ENCODE results near the gene STAT3. TPM values are rescaled to one million over a fixed set of nuclear protein-coding genes. Genes with fewer than 3 reads are reported as not detected.

The STAT3 gene
- total RNA-seq, 1 donor = 137 TPM

DNA sequence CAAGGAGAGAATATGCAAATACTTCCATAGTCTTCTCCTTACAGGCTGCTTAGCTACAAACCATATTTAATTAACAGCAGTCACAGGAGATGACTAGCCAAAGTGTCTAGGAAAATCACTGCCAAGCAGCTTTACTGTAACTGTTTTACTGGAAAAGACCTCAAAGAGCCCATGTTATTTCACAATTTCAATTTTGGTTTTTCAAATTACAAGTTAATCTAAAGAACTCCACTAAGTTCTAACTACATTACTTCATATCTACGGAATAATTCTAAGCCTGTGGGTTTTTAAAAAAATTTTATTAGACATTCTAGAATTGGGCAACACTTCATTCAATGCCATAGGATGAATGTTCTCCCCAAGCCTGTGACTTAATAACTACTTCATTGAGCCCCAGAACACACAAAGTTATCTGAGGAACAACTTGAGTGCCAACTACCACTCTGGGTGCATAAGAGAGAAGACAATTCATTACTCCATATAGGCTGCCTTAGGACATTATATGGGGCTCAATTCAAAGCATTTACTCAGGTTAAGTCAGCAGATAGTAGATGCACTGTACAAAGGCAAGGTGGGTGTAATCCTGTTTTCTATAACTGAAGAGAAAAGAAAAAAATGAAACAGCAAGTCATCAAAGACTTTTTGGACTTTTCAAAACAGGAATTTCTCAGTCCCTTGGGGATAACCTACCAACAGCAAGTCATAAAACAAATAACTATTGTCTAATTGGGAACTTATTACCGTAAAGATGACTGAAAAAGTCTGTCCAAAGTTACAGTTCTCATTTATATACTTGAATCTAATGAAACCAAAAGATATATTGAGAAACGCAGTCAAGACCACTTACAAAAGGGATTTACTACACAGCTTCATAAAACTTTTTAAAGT lies 33.0 kb downstream of the STAT3 start:
- DNase-seq (ENCODE audit: low read depth in 2 of 3, low spot score in 2 of 3) = no peak

DNA sequence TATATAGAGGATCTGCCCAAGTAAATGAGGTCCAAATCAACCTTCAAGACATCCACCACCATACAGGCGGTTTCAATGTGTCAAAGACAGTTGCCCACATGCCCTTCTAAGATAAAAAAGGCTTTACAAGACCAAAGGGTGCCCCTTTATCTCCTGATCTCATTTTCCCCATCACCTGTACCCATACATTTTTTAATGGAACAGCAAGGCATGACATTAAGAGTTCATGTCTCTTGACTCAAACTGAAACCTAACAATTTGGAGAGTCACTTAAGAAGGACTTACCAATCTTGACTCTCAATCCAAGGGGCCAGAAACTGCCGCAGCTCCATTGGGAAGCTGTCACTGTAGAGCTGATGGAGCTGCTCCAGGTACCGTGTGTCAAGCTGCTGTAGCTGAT lies 40.1 kb downstream of the STAT3 start:
- no peak for DNase-seq (ENCODE audit: low read depth in 2 of 3, low spot score in 2 of 3)

- DNase-seq (ENCODE audit: low read depth in 2 of 3, low spot score in 2 of 3) = no peak
Measured at GRCh38 chr17:42347606-42348005, 40.6 kb downstream of the STAT3 start.

GRCh38 chr17:42347198-42347597 lies 41.0 kb downstream of the STAT3 start:
- no peak for DNase-seq (ENCODE audit: low read depth in 2 of 3, low spot score in 2 of 3)

- no peak for DNase-seq (ENCODE audit: low read depth in 2 of 3, low spot score in 2 of 3)
Measured at GRCh38 chr17:42346481-42346880, 41.8 kb downstream of the STAT3 start.

DNA sequence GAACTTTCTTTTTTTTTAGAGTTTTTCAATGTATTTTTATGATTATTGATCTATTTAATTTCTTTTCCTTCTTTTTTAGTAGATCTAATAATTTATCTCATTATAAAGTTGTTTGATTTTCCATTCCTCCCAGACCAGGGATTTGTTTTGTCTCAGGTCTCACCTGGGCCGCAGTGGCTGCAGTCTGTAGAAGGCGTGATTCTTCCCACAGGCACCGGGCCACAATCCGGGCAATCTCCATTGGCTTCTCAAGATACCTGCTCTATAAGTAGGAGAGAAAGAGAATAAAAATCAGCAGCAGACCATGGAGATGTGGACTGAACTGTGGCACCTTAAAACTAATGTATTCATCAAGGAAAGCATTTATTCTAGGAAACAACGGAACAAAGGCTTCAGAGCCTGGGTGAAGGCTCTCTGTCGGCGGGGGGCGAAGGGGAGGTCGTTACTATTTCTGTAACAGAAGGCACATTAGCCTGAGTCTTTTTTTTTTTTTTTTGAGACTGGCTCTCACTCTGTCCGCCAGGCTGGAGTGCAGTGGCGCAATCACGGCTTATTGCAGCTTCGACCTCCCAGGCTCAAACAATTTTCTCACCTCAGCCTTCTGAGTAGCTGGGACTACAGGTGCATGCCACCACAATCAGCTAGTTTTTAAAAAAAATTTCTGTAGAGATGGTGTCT lies 42.7 kb downstream of the STAT3 start:
- no peak for DNase-seq (ENCODE audit: low read depth in 2 of 3, low spot score in 2 of 3)

- DNase-seq (ENCODE audit: low read depth in 2 of 3, low spot score in 2 of 3) = peak in 1 of 3 donors; percentile 16
Measured at GRCh38 chr17:42342242-42343008, 45.8 kb downstream of the STAT3 start.

DNA sequence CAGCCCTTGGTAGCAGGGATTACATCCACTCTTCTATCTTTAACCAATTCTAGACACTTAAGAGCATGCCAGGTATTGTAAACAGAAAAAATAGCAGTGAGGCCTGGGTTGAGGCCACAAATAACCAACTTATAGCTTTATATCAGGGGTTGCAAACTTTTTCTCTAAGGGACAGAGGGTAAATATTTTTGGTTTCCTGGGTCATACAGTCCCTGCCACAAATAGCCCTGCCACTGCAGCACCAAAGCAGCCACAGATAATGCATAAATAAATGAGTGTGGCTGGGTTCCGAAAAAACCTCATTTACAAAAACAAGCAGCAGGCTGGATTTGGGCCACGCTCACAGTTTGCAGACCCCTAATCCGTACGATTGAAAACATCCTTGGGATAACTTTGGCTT lies 46.7 kb downstream of the STAT3 start:
- DNase-seq (ENCODE audit: low read depth in 2 of 3, low spot score in 2 of 3) = no peak

- no peak for DNase-seq (ENCODE audit: low read depth in 2 of 3, low spot score in 2 of 3)
Measured at GRCh38 chr17:42340691-42341127, 47.5 kb downstream of the STAT3 start.

DNA sequence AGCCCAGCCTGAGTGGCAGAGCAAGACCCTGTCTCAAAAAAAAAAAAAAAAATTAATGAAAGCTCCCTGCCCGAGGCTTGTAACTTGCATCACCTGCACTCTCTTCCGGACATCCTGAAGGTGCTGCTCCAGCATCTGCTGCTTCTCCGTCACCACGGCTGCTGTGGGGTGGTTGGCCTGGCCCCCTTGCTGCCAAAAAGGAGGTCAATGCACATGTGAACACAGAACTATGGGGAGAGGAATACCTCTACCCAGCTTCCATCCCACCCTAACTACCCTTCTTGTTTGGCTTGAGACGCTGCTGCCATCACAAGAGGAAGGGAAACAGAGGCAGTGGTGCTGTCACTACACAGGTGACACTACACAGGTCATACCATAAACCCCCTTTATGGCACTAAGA lies 49.0 kb downstream of the STAT3 start:
- no peak for DNase-seq (ENCODE audit: low read depth in 2 of 3, low spot score in 2 of 3)

GRCh38 chr17:42338427-42338985 lies 49.7 kb downstream of the STAT3 start:
- no peak for DNase-seq (ENCODE audit: low read depth in 2 of 3, low spot score in 2 of 3)

DNA sequence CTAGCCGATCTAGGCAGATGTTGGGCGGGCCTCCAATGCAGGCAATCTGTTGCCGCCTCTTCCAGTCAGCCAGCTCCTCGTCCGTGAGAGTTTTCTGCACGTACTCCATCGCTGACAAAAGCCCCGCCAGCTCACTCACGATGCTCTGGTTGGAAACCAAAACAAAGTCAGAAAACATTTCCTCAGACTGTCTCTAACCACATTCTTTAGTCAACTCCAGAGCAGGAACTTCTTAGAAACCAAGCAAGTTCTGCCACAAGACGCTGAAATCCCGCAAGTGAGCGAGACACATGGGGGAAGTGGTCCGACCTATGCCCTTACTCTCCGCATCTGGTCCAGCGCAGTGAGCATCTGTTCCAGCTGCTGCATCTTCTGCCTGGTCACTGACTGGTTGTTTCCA lies 50.8 kb downstream of the STAT3 start:
- peak in 2 of 3 donors; percentile 36 to 47 for DNase-seq (ENCODE audit: low read depth in 2 of 3, low spot score in 2 of 3)

- peak in 1 of 3 donors; percentile 26 for DNase-seq (ENCODE audit: low read depth in 2 of 3, low spot score in 2 of 3)
Measured at GRCh38 chr17:42334677-42335076, 53.6 kb downstream of the STAT3 start.

DNA sequence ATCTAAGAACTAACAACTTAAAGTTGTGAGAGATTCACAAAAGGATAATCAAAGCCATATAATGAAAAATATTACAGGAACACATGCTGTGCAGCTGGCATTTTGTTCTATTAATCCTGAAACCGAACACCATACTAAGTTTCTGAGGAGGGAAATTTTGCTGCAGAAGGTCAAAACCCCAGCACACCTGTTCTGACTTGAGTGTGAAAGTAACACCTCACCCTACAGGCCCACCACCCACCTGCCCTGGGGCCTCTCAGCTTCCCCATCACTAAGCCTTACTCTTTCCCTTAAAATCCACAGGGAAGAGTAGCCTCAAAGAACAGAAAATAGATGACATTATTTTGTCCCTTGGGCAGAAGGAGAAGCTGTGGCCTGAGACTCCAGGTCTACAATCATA lies 55.2 kb downstream of the STAT3 start:
- no peak for DNase-seq (ENCODE audit: low read depth in 2 of 3, low spot score in 2 of 3)

DNA sequence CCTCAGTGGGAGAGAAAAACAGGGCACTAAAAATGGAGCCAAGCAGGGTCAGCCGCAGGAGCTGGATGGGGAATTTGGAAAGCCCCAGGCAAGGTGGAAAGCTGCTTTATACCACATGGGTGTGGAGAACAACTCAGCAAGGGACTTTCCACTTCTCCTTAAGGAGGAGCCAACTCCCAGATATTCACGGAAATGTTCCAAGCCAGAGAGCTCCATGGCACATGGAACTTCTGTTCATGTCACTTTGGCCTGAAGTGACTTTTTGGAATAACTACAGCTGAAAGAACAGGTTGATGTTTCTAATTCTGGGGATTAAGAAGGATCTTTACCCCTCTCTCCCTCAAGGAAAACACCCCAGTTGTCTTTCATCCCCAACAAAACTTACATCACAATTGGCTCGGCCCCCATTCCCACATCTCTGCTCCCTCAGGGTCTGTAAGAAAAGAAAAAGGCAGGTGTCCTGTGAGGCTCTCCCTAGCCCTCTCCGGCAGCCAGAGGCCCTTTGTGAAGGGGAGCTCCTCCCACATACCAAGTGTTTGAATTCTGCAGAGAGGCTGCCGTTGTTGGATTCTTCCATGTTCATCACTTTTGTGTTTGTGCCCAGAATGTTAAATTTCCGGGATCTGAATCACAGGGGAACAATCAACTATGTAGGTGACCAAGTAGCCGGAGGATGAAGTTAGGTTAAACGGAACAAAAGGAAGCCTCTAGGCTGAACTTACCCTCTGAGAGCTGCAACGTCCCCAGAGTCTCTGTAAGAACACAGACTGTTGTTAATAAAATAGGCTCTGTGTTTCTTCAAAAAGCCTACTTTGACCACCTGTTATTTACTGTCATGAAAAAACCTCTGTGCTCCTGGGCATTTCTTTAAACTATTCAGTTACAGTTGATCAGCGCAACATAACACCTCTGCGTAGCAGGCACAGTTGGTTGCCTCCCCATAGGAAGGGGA lies 58.9 kb downstream of the STAT3 start:
- no peak for DNase-seq (ENCODE audit: low read depth in 2 of 3, low spot score in 2 of 3)

GRCh38 chr17:42325026-42325425 lies 63.2 kb downstream of the STAT3 start:
- DNase-seq (ENCODE audit: low read depth in 2 of 3, low spot score in 2 of 3) = no peak

GRCh38 chr17:42323268-42323773 lies 64.9 kb downstream of the STAT3 start:
- DNase-seq (ENCODE audit: low read depth in 2 of 3, low spot score in 2 of 3) = no peak

DNA sequence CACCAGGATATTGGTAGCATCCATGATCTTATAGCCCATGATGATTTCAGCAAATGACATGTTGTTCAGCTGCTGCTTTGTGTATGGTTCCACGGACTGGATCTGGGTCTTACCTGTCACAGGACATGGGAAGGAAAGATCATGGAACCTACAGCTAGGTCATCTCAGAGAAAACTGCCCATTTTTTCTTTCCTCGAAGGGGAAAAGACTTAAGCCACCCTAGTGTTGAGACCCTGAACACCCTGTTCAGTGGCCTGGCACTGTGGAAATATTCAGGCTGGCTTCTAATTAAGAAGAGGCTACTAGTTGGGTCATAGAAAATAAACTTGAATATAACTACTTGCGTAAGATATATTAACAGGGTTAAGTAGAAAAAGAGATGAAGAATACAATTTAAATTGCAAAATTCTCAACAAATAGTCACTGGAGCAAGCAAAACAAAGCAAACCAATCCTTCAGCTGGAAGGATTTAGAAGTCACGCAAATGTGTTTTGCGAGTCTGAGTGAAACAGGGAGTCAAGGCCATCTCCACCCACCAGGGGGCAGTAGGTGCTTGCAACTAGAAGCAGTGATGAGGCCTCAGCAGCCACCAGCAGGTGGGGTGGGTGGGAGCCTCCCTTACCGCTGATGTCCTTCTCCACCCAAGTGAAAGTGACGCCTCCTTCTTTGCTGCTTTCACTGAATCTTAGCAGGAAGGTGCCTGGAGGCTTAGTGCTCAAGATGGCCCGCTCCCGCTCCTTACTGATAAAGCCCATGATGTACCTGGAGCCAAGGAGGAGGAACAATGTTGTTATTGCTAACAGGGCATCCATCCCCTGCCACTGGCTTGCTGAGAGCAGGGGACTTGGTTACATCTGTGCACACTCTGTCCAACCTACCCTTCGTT lies 65.6 kb downstream of the STAT3 start:
- DNase-seq (ENCODE audit: low read depth in 2 of 3, low spot score in 2 of 3) = peak; percentile 86 to 97 (median 94)

- DNase-seq (ENCODE audit: low read depth in 2 of 3, low spot score in 2 of 3) = no peak
Measured at GRCh38 chr17:42321555-42321954, 66.7 kb downstream of the STAT3 start.

Measured in hematopoietic multipotent progenitor cell (in vitro differentiated cells).